ENCODE measurements around the gene PRKD1.

The PRKD1 gene

GRCh38 chr14:29940482-29940881 is 12.8 kb upstream of the PRKD1 start:
- no peak for DNase-seq (ENCODE audit: low spot score)
- TF ChIP-seq, protein P1, sequence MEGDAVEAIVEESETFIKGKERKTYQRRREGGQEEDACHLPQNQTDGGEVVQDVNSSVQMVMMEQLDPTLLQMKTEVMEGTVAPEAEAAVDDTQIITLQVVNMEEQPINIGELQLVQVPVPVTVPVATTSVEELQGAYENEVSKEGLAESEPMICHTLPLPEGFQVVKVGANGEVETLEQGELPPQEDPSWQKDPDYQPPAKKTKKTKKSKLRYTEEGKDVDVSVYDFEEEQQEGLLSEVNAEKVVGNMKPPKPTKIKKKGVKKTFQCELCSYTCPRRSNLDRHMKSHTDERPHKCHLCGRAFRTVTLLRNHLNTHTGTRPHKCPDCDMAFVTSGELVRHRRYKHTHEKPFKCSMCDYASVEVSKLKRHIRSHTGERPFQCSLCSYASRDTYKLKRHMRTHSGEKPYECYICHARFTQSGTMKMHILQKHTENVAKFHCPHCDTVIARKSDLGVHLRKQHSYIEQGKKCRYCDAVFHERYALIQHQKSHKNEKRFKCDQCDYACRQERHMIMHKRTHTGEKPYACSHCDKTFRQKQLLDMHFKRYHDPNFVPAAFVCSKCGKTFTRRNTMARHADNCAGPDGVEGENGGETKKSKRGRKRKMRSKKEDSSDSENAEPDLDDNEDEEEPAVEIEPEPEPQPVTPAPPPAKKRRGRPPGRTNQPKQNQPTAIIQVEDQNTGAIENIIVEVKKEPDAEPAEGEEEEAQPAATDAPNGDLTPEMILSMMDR (IDR thresholded peaks at IDR 0.05; ENCODE audit: borderline replicate concordance, control extremely low read depth, extremely low read depth, insufficient read depth, missing control alignments), result no peak
- in situ Hi-C loops (cut with MboI; ENCODE audit: low sequenced_read_pairs, unreplicated experiment), result no loop called here

GRCh38 chr14:29937116-29937515 is 9.5 kb upstream of the PRKD1 start:
- DNase-seq (ENCODE audit: low spot score), result no peak
- in situ Hi-C loops (cut with MboI; ENCODE audit: low sequenced_read_pairs, unreplicated experiment), result no loop called here

GRCh38 chr14:29930283-29930682 is 2.6 kb upstream of the PRKD1 start:
- in situ Hi-C loops (cut with MboI; ENCODE audit: low sequenced_read_pairs, unreplicated experiment), result no loop called here
- no peak for DNase-seq (ENCODE audit: low spot score)
- TF ChIP-seq, protein P1 (IDR thresholded peaks at IDR 0.05; ENCODE audit: borderline replicate concordance, control extremely low read depth, extremely low read depth, insufficient read depth, missing control alignments), result no peak

More at GRCh38 chr14:29937116-29937515, 9.5 kb upstream of the PRKD1 start:
- TF ChIP-seq, protein P1 (IDR thresholded peaks at IDR 0.05; ENCODE audit: borderline replicate concordance, control extremely low read depth, extremely low read depth, insufficient read depth, missing control alignments), result no peak

- DNase-seq (ENCODE audit: low spot score), result no peak
- TF ChIP-seq, protein P1 (IDR thresholded peaks at IDR 0.05; ENCODE audit: borderline replicate concordance, control extremely low read depth, extremely low read depth, insufficient read depth, missing control alignments), result no peak
- in situ Hi-C loops (cut with MboI; ENCODE audit: low sequenced_read_pairs, unreplicated experiment), result no loop called here
These were observed 532 bp upstream of the PRKD1 start for GRCh38 chr14:29928117-29928640.

GRCh38 chr14:29926701-29927375 is 809 bp downstream of the PRKD1 start:
- in situ Hi-C loops (cut with MboI; ENCODE audit: low sequenced_read_pairs, unreplicated experiment), result no loop called here
- TF ChIP-seq, protein P1 (IDR thresholded peaks at IDR 0.05; ENCODE audit: borderline replicate concordance, control extremely low read depth, extremely low read depth, insufficient read depth, missing control alignments), result no peak
- DNase-seq (ENCODE audit: low spot score), result peak; percentile 40

GRCh38 chr14:29926228-29926627 is 1.4 kb downstream of the PRKD1 start:
- DNase-seq (ENCODE audit: low spot score), result no peak
- in situ Hi-C loops (cut with MboI; ENCODE audit: low sequenced_read_pairs, unreplicated experiment), result no loop called here
- TF ChIP-seq, protein P1 (IDR thresholded peaks at IDR 0.05; ENCODE audit: borderline replicate concordance, control extremely low read depth, extremely low read depth, insufficient read depth, missing control alignments), result no peak

All from GM13976 (cell line).